NCI-H2227 (cell line): ENCODE data around the gene HMGB1.
A peak's percentile ranks its signal among the peaks of the same experiment; 100 is the strongest.

Source experiments
- DNase-seq: peaks from one replicate; lab custom pipeline; 2025; ENCODE audit not compliant: unreplicated experiment; lab: John Stamatoyannopoulos, UW

Gene HMGB1

GRCh38 chr13:30431269-30431940 is 34.3 kb downstream of the HMGB1 start:
- DNase-seq: no peak

DNA sequence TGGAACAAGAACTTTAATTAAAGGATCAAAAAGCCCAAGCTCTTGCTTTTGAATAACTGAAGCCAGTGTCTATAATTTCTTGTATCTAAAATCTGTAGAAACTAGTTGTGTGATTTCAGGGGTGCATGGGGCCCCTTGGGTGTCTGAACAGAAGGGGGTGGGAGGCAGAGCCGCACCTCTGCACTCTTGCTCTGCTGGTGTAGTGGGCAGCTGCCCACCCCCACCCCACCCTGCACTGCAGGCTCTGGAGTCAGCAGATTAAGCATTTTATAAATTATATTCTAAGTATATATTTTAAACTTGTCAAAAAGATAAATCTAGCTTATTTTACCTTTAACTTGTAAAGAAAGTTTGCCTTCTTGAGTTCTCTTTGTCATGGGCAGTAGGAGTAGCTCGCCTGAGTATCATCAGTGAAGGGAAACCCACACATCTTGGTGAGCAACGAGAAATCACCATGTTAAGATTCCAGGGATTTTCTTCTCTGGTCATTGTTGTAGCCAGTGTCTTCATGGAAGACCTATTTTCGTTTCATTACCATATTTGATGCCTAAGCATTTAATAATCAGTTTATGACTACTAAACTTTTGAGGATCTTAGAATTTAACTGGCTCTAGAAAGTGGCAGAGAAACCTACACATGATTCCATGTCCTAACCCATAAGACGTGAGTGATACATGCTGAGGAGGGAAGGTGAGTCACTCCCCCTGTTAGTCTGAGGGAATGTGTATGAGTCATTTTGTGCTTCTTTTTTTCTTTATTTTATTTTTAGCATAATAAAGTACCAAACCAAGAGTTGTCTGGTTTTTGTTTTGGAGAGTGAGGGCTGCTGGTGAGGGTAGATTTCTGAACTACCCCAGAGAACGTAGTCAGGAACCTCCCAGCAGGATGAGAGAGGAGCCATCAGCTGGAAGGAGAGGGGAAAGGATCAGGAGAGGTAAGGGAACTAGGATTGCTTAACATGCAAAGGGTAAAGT is 35.7 kb downstream of the HMGB1 start:
- DNase-seq: no peak

GRCh38 chr13:30429235-30429634 is 36.5 kb downstream of the HMGB1 start:
- no peak for DNase-seq

DNA sequence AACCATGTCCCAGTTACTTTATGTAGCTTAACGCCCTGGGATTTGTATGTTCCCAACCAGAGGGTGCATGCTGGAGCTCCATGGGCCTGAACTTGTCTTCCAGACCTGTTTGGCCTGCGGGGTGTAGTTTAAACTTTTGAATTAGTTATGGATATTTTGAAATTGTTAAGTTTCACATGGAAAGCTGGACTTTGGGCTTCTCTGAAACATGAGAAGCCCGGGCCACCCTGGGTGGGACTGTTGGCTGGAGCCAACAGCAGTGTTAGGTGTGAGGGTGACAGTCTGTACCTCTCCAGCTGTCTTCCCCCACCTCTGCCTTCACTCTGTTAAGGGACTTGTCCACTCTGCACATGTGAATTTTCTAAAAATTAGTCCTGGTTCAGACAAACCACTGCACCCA is 41.8 kb downstream of the HMGB1 start:
- no peak for DNase-seq

DNA sequence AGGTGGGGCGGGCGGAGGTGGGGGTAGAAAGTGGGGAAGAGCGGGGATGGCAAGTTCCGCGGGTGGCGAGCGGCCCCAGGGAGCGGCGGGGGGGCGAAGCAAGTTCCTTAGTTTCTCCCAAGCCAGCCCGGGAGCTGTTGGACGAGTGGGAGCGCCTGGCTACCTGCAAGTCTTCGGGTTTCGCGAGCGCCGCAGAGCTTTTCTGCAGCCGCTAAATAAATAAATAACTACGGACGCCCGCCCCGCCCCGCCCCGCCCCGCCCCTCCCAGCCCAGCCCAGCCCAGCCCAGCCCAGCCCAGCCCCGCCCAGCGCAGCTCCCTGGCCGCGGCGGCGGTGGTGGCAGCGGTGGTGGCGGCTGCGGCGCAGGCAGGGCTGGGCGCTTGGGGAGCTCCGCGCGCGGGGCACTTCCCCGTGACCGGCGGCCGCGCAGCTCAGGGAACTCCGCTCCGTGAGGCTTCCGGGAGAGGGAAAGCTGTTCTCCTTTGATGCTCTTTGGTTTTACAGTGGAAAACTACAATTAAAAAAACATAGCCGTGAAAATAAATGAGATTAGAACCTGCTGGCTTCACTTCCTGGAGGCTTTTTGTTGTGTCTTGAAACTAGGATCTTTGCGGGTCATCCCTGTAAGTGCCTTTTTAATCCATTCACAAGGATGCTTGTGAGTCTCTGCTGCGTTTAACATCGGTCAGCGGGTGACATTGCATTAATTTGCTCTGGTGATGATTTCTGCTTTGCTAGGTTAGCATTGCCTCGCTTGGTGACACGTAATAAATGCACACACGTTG is 43.5 kb downstream of the HMGB1 start, which contains the start of gene UBE2L5:
UBE2L5 (plus strand) TSS at position 440 of the 786 bp plus-strand sequence. CDS start 5,498 bp downstream, outside the sequence.
- peak; percentile 74 for DNase-seq

DNA sequence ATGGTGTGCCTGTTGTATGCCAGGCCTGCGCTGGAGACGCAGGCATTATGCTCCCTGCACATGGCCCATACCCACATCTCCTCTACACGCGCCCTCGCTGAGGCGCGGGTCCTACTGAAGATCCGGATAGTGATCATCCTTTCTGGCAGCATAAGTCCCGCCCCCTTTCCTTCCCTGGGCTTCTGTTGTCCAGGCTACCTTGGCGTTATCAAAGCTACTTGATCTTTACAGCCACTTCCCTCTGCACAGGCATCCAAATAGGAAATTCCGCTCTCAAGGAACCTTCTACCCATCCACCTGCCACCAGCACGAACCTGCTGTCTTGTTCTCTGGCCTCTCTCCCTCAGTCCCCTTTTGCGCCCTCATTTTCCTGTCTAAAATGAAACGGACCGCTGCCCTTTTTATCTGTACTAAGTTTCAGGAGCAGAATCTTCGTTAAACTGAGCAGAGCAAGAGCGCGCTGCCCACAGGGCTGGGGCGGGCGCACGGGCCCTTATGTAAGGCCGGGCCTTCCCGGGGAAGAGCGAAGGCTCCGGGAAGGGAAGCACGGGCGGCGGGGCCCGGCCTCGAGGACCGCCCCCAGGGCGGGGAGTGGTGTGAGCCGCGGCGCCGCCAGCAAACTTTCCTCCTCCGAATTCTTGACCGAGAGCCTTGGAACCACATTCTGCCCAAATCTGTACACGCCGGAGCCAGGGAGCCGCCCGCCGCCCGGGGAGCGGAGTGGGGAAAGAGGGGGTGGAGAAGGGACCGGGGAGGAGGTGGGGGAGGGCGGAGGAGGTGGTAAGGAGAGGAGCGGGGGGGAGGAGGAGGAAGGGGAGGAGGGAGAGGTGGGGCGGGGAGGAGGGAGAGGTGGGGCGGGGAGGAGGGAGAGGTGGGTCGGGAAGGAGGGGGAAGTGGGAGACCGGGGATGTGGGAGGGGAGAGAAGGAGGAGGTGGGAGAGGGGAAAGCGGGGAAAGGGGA is 44.4 kb downstream of the HMGB1 start:
- DNase-seq: peak; percentile 69

GRCh38 chr13:30418717-30419459 is 46.8 kb downstream of the HMGB1 start:
- no peak for DNase-seq

DNA sequence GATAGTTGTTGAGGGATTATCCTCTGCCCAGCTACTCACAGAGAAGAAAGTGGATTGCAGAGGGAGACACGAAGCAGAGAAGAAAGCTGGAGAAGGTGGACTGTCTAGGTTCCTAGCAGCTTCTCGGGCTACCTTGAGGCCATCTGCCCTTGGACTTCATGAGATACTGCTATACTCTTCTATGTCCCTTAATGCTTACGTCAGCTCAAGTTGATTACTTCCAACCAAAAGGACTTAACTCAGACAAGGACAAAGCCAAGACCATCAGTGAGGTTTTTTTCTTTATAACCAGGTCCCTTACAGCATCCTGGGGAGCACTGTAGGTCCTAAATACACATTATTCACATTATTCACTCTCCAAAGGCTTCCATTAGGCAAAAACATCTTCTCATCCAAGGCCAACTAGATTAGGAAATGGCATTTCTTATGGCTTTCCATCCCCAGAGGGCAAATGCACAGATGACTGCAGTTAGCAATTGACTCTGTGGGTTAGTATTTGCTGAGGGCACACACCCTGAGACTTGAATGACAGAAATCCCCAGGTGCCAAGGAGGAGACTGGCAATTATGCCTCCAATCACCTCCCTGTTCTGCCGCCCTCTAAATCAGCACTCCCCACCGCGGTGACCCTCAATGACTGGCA is 47.5 kb downstream of the HMGB1 start:
- peak; percentile 63 for DNase-seq

DNA sequence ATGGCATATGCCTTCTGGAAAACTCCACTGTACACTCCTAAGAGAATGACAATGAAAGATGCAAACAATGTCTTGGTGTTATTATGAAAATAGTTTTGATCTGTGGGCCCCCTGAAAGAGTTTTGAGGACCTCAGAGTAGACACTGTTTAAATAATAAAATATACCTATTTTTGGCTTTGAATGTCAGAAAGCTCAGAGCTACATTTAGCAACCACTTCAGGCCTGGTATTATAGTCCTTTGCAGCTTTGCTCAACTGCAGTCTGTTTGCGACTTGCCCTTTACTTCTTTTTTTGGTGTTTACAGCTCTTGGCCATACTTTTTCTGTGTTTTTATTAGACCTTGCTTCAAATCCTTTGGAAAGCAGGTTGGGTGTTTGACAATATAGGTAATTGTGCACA is 49.3 kb downstream of the HMGB1 start:
- no peak for DNase-seq

- DNase-seq: no peak
Observed at GRCh38 chr13:30415430-30416030, 50.2 kb downstream of the HMGB1 start.

- no peak for DNase-seq
Observed at GRCh38 chr13:30413842-30414241, 51.9 kb downstream of the HMGB1 start.

GRCh38 chr13:30412346-30412745 is 53.4 kb downstream of the HMGB1 start:
- DNase-seq: no peak

DNA sequence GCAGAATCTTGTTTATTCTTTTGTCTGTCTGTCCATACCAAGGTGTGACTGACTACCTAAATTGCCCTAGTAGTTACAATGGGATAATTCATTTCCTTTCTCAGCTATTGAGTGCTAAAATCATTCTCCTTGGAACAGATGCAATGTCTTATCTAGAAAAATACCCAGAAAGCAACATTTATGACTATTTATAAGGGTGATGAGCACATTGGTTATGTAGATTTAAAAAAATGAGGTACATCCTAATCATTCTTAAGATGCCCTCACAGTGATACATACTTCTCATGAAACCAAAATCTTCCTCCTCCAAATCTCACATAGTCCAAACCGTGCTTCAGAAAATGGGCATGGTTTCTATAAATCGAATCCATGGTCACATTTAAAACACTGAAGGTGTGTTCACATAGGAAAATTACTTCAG is 55.0 kb downstream of the HMGB1 start:
- no peak for DNase-seq

- no peak for DNase-seq
Observed at GRCh38 chr13:30409886-30410704, 55.6 kb downstream of the HMGB1 start.

DNA sequence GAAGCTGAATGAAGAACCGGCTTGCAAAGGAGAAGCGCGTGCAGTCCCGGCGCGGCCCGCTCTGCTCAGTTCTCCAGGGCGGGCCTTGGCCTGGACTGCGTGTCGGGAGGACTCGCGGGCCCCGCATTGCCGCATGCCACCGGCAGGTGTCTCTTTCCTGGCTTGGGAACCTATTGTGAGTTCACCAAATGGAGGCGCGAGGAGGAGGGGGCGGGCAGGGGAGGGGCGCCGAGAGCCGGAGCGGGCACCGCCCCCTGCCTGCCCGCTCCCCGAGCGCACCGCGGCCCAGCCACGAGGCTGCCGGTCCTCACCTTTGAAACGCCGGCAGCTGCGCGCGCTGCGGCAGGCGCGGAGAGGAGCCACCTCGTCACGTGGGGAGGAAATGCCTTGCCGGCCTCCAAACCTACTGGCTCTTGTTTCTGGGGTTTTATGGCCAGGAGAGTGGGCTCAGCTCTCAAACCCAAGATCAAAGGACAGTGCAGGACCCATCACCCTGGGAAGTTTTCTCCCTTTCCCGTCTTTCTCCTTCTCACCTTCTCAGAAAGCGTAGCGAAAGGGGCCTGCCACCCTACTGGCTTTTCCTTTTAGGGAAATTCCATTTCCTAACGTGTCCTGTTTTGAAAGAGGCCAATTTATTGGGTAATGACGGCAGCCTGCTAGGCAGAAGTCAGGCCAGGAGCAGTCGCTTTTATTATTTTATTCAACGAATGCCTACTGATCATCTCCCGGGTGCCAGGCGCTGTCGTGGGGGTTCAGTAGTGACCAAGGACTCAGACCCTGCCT is 57.2 kb downstream of the HMGB1 start:
- peak; percentile 39 for DNase-seq

DNA sequence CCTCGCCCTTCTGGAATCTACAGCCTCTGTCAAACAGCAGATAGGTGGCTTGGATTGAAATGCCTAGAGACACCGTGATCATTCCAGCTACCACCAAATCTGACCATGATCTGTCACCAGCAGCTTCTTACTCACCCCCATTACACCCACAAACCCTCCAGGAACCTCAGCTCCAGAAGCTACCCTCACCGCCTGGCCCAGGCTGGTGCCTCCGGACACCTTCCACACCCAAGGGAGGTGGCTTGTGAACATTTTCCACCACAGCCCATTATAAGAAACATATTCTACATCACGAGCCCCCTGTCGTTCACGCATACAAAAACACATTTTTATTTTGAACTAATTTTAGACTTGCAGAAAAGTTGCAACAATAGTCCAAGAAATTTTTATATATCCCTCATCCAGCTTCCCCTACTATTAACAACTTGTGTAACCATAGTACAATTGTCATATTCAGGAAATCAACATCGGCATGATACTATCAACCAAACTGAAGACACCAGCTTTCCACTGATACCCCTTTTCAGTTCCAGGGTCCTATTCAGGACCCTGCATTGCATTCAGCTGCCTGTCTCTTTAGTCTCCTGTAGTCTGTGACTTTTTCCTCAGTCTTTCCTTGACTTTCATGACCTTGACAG is 58.8 kb downstream of the HMGB1 start:
- no peak for DNase-seq
